GM18511 (cell line): ENCODE results near the gene PDIA6.
A peak's percentile ranks its signal among the peaks of the same experiment; 100 is the strongest.
"Not testable (repeated sequence)": the region's sequence is repeated elsewhere in the genome, so short reads cannot be mapped to it uniquely, and the experiment has no call there.

ENCODE experiments used
- ATAC-seq: cut with Tn5 transposase; IDR thresholded peaks from one replicate; pipeline ENCODE4 v1.9.1; 2021; ENCODE audit warnings: mild to moderate bottlenecking, moderate library complexity; ENCODE audit not compliant: unreplicated experiment

Gene PDIA6

GRCh38 chr2:10813163-10814138 is 866 bp upstream of the PDIA6 start:
- ATAC-seq = not testable (repeated sequence)

GRCh38 chr2:10811517-10811916 is 1.1 kb downstream of the PDIA6 start:
- ATAC-seq = no peak

GRCh38 chr2:10810202-10811161 is 2.1 kb downstream of the PDIA6 start:
- ATAC-seq = peak; percentile 41

- no peak for ATAC-seq
Measured at GRCh38 chr2:10806543-10806942, 6.0 kb downstream of the PDIA6 start.

GRCh38 chr2:10805990-10806389 is 6.6 kb downstream of the PDIA6 start:
- ATAC-seq = not testable (repeated sequence)

GRCh38 chr2:10802657-10803056 is 9.9 kb downstream of the PDIA6 start:
- ATAC-seq = no peak

- ATAC-seq = no peak
Measured at GRCh38 chr2:10800163-10800562, 12.4 kb downstream of the PDIA6 start.

GRCh38 chr2:10798783-10799182 is 13.8 kb downstream of the PDIA6 start:
- no peak for ATAC-seq

GRCh38 chr2:10796703-10797102 is 15.9 kb downstream of the PDIA6 start:
- ATAC-seq = no peak

- no peak for ATAC-seq
Measured at GRCh38 chr2:10795508-10796046, 17.0 kb downstream of the PDIA6 start.

- no peak for ATAC-seq
Measured at GRCh38 chr2:10794876-10795275, 17.7 kb downstream of the PDIA6 start.

- no peak for ATAC-seq
Measured at GRCh38 chr2:10793816-10794215, 18.8 kb downstream of the PDIA6 start.

GRCh38 chr2:10792660-10793400 is 19.8 kb downstream of the PDIA6 start:
- no peak for ATAC-seq

GRCh38 chr2:10792001-10792634 is 20.5 kb downstream of the PDIA6 start:
- peak; percentile 61 for ATAC-seq

- peak; percentile 90 for ATAC-seq
Measured at GRCh38 chr2:10790228-10790973, 22.2 kb downstream of the PDIA6 start.

GRCh38 chr2:10788855-10789254 is 23.7 kb downstream of the PDIA6 start:
- ATAC-seq = no peak

- no peak for ATAC-seq
Measured at GRCh38 chr2:10787176-10787968, 25.2 kb downstream of the PDIA6 start.

GRCh38 chr2:10786240-10786982 is 26.2 kb downstream of the PDIA6 start:
- ATAC-seq = no peak
